HG03457 (cell line): Measurements from ENCODE around the gene ZDHHC12.

Experiments
- ATAC-seq: cut with Tn5 transposase; IDR thresholded peaks from one replicate; pipeline ENCODE4 v1.9.1; 2021; ENCODE audit warnings: moderate number of reproducible peaks; ENCODE audit not compliant: unreplicated experiment

ZDHHC12 gene

GRCh38 chr9:128688501-128689292 lies 35.2 kb downstream of the ZDHHC12 start, which contains the start of gene SET:
Gene SET (plus strand): TSS chr9:128689222. CDS start chr9:128689583, 361 bp downstream.
- ATAC-seq: peak; percentile 42

GRCh38 chr9:128687453-128687852 lies 36.5 kb downstream of the ZDHHC12 start:
- no peak for ATAC-seq

DNA sequence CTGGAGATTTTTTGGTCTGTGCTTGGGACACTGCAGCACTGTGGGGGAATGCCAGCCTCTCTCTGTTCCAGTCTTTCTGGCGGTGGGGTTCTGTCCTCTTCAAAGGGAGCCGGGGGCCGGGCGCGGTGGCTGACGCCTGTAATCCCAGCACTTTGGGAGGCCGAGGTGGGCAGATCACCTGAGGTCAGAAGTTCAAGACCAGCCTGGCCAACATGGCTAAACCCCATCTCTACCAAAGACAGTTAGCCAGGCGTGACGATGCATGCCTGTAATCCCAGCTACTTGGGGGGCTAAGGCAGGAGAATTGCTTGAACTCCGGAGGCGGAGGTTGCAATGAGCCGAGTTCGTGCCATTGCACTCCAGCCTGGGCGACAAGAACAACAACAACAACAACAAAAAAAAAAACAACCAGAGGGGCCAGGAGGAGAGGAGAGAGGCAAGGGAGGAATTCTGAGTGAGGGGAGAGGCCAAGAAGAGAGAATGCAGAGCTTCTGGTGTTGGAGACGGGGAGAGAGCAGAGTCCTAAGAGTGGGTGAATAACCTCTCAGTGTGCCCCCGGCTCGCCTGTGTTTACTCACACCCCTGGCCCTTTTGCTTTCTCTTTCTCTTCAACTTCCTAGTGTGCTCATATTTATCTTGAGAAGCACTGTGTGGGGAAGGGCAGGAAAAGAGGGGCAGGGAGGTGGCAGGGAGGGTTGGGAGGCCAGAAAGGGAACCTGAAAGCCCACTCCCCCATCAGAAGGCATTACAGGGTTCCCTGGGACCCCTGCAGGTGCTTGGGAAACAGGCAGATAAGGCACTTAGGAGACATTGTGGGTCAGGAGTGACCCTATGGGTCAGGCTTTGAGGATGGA lies 38.1 kb downstream of the ZDHHC12 start:
- ATAC-seq: no peak

DNA sequence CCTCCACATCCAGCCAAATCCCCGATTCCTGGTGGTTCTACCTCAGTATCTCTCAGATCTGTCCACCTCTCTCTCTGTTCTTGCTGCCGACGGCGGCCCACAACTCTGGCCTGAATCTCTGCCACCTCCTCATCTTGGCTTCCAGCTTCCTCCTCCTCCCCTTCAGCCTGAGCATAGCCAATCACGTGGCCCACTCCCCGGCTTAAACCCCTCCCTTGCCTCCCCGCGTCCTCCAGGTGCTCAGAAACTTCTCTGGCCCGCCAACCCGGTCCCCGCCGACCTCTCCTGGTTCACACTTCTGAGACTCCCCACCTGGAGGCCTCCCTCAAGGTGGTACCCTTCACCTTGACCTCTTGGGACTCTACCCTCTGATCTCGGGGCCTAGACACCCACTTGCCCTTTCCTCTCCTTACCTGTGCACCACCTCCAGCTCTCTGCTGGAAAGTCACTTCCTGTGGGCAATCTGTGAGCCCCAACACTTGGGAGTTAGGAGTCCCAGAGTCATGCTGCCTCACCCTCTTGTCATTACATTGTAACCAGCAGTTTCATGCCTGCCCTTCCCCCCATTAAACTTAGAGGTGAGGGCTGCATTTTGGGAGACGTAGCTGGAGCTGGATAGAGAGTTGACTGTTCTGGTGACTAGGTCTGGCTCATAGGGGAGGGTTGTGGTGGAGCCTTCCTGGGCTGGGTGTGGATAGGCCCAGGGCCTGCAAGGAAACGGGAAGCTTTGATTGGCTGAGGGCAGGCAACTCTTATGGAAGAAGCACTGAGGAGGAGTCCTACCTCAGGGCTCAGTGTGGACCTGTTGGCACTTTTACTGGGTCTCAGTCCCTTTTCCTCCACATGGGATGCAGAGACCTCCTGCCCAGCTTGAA lies 39.4 kb downstream of the ZDHHC12 start:
- ATAC-seq: no peak

DNA sequence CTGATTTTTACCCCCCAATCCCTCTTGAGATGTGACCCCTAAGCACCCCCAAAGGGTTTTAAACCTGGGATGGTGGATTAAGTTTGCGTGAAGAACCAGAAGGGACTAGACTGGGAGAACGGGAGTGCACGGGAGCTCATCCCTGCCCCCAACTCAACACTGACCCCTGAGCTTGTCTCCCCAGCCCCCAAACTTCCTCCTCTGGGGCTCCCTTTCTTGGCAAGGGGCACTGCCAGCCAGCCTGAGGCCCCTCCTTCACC lies 39.9 kb downstream of the ZDHHC12 start:
- ATAC-seq: no peak

GRCh38 chr9:128683340-128684064 lies 40.4 kb downstream of the ZDHHC12 start:
- no peak for ATAC-seq

- no peak for ATAC-seq
Measured at GRCh38 chr9:128677794-128678193, 46.1 kb downstream of the ZDHHC12 start.

GRCh38 chr9:128675382-128675781 lies 48.5 kb downstream of the ZDHHC12 start:
- no peak for ATAC-seq
